GM21423 (cell line): ENCODE results near the gene VAV2.

ENCODE experiments used
- ATAC-seq: cut with Tn5 transposase; IDR thresholded peaks from one replicate; pipeline ENCODE4 v1.9.1; 2021; ENCODE audit warnings: mild to moderate bottlenecking, moderate library complexity; ENCODE audit not compliant: unreplicated experiment

The VAV2 gene

DNA sequence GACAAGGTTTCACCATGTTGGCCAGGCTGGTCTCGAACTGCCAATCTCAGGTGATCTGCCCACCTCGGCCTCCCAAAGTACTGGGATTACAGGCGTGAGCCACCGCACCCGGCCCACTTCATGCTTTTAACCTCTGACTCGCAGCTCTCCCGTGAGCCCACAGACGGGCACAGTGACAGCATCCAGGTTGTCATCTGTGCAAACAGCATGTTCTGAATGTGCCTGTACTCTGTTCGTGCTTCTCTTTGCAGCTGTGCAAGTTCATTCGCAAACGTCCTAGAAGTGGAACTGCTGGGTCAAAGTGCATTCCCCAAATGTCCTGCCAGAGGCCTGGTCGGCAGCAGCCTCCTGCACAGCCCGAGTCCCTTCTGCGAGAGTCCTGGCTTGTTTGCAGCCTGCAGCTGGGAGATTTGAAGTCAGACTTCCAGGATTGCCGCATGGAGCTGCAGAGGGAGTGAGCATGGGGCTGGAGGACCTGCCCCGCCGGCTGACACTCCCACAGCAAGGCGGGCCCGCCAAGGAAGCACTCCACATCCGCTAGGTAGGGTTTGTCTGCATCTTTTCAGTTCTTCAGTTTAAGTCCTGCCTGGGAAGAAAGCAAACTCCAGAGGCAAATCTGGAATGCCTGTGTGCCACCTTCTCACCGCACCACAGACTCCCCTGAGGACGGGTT lies 36.6 kb upstream of the VAV2 start:
- no peak for ATAC-seq

DNA sequence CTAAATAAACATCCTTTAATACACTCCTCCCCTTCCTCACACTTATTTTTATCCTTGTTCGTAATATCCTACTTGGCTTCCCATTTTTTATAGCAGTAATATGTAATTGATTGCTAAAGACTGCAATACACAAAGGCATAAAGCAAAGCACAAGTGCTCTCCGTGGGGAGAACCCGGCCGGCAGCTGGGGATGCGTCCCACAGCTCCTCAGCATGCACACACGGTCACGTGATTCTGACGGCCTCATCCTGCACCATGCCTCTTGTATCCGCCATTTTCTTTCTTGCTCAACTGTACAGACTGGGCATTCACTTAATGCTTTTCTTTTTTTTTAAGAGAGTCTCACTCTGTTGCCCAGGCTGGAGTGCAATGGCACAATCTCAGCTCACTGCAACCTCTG lies 36.0 kb upstream of the VAV2 start:
- ATAC-seq: no peak

DNA sequence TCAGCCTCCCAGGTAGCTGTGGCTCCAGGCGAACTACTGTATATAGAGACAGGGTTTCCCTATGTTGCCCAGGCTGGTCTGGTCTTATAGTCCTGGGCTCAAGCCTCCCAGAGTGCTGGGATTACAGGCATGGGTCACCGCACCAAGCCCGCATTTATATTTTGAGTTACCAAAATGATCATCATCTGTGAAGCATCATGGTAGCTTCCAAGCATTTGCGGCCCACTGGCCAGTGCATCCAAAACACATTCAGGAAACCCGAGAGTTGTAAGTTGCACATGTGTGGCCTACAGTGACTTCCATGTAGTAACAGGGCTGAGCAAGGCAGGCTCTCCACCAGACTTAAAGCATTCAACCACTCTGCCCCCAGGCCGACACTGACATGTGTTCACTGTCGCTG lies 35.4 kb upstream of the VAV2 start:
- ATAC-seq: no peak

DNA sequence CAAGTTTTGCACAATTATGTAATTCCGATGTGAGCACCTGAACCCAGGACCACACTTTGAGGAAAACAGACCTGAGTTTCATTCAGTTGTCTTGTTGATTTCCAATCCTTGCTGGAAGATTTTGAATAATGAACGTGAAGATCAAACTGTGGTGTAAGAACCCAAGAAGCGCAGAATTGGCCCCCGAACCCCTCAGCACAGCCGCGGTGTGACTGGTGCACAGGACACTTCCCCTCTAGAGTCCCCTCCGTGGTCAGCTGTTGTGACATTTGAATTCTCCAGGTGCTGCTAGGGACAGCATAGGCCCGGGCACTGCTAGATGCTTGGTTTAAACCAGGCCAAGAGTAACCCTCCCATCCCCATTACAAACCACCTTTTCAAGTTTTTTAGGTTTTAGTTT lies 34.9 kb upstream of the VAV2 start:
- no peak for ATAC-seq

DNA sequence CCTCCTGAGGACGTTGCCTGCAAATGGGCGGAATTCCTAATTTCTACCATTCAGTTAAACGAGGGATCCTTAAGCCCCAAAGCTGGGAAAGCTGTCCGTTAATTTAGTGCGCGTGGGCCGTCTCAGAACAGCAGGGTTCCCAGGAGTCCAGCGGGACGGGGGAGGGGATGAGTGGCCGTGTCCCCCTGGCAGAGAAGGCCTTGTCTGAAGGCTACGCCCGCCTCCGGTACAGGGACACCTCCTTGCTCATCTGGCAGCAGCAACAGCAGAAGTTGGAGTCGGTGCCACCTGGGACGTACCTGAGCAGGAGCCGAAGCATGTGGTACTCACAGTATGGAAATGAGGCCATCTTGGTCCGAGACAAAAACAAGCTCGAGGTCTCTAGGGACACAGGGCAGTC lies 34.5 kb upstream of the VAV2 start:
- ATAC-seq: no peak

DNA sequence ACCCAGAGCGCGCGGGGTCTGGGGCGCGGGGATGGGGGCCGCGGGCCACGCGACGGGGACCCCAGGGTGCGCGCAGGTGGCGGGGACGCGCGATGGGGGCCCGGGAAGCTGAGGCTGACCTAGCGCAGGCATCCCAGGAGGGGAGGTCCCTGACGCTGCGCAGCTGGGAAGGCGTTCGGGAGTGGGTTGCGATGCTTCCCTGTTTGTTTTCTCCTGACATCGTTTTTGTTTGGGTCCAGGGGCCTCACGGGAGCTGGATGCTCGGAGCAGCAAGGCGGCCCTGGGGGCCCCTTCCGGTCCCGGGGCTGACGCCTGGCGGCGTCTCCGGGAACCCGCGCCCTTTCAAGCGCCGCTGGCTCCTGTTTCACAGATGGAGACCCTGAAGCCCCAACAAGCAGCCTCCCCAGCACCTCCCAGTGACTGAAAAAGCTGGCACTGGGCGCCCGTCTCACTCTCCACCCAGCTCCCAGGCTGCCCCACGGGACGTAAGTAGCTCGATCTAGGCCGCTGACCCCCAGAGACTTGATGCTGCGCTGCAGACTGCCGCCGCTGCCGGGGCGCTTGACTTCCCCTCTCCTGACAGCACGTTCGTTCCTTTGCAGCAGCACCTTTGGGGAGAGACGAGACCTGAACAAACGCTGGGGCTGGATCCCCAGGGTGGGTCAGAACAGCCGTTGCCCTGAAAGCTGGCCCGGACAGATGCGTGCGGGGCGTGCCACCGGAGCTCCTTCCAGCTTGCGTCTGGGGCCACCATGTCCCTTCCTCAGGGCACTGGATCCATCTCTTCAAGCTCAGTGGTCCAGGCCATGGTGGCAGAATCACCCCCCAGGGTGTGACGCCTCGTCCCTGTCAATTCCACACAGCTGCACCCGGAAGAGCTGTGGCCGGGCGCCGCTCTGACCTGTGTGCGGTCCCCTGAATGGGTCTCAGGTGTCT lies 33.8 kb upstream of the VAV2 start:
- peak; percentile 22 for ATAC-seq

DNA sequence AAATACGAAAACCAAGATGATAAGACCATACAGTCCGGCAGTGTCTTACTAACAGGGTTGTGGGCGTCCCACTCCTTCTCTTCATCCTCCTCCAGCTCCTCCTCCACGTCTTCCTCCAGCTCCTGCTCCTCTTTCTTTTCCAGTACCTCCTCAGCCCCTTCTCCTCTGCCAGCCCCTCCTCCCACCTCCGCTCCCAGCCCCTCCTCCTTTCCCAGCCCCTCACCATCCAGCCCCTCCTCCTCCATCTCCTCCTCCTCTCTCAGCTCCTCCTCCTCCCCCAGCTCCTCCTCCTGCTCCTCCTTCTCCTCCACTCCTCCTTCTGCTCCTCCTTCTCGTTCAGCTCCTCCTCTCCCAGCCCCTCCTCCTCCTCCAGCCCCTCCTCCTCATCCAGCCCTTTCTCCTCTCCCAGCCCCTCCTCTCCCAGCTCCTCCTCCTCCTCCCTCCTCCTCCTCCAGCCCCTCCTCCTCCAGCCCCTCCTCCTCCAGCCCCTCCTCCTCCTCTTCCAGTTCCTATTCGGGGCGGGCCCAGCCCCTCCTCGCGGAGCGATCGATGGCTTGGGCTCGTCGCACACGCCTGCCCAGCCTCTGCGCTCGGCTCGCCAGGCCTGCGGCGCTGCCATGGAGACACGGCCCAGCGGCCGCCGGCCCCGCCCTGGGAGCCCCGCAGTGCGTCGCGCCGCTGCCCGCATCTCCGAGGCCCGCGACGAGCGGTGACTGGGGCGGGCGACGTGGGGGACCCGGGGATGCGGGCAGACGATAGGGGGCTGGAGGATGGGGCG lies 32.9 kb upstream of the VAV2 start, which contains the start of gene BRD3OS:
Gene BRD3OS (plus strand): TSS at position 654 of the 778 bp plus-strand sequence. CDS start 1,267 bp downstream, outside the sequence.
- ATAC-seq: peak; percentile 91

DNA sequence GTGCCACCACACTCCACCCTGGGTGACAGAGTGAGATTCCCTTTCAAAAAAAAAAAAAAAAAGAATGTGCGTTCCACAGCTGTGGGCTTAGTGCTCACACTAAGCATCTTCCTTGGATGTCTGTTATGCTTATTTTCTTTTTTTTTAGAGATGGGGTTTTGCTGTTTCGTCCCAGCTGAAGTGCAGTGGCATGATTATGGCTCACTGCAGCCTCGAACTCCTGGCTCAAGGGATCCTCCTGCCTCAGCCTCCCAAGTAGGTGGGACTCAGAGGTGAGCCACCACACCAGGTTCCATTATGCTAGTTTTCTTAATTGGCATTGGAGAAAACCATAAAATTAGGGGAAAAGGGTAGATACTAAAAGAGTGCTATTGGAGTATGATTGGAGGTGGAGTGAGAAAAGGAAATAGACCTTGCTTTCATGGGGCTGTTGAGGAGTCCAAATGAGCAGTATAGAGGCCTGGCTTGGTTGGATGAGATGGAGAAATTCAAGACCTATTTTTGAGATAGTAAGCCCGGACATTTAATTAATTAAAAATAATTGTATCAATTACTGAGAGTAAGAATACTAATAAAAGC lies 32.2 kb upstream of the VAV2 start:
- ATAC-seq: no peak

DNA sequence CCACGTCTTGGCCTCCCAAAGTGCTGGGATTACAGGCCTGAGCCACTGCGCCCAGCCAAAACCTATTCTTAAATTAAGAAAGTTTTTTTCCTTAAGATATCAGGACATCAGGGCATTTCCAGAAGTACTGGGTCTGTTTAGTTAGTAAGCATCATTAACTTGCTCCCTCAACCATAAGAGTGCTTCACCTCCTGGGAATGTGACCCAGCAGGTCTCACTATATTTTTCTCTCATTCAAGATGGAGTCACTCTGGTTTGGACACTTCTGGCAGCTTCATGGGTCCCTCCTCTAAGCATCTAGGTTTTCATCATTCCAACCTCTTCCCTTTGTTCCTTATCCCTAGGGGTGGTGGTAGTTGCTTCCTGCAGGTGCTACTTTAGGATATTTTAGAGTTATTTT lies 22.8 kb upstream of the VAV2 start:
- ATAC-seq: no peak

DNA sequence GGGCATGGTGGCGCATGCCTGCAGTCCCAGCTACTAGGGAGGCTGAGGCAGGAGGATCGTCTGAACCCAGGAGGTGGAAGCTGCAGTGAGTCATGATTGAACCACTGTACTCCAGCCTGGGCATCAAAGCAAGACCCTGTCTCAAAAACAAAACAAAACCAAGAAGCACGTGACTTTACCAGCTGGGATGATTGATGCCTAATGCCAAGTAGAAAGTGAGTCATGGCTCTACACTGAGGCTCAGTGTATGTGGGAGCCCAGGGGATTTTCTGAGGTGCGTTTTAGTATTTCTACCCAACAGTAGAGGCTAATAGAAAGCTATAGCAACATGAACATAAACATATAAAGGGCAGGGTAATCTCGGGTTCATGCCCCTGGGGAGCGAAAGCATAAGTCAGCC lies 19.3 kb upstream of the VAV2 start:
- ATAC-seq: no peak

DNA sequence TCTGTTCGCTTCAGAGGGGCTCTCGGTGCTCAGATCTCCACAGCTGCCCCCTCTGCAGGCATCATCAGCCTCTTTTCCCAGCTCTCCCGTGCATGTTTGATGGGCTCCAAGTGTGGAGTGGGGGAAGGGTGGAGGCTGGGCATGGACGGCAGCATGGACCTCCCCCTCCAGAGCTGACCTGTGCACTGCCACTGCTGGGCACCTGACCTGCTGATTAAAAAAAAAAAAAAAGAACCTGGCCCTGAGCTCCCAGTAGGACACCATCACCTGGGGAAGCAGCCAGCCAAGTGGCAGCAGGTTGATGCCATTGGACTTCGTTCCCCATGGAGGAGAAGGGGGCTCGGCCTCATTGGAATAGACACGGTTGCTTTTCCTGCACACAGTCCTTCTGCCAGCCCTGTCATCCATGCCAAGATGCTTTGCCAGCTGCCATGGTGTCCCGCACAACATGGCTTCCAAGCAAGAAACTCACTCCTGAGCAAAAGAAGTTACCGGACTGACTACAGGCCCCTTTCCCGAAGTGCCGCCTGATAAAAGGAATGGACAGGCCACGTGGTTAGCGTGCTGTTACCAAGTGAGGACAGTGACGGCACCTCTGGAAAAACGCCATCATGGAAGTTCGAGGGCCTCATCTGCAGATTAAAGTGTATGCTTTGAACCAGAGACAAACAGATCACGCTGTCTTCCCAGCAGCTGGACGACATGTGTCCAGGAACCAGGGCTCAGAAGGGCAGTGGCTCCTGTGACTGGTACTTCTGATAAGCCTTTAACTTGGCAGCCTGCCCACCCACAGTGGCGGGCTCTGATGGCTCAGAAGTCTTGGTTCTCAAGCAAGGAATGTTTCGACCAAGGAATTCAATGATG lies 18.4 kb upstream of the VAV2 start:
- no peak for ATAC-seq

DNA sequence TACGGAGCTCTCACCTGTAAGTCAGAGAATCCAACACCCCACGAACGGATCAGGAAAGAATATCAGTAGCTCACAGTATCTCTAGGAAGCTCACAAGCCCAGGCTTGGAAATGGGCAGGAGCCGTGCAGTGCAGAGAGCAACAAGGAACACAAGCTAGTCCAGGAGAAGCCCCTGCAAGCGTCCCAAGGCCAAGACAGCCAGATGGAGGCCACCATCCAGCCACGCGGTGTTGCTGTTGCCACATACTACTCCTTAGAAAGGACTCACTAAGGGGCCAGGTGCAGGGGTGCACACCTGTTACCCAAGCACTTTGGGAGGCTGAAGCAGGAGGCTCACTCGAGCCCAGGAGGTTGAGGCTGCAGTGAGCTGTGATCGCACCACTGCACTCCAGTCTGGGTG lies 15.4 kb upstream of the VAV2 start:
- no peak for ATAC-seq

DNA sequence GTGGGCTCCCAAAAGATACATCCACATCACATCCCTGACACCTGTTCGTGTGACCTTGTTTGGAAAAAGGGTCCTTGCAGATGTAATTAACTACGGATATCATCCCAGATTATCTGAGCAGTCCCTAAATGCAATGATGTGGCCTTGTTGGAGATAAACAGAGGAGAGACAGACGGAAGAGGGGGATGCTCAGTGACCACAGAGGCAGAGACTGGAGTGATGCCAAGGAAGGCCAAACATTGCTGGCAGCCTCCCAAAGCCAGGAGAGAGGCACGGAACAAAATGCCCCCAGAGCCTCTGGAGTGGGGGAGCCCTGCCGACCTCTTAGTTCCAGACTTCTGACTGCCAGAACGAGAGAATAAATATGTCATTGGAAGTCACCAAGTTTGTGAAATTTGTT lies 15.0 kb upstream of the VAV2 start:
- no peak for ATAC-seq

DNA sequence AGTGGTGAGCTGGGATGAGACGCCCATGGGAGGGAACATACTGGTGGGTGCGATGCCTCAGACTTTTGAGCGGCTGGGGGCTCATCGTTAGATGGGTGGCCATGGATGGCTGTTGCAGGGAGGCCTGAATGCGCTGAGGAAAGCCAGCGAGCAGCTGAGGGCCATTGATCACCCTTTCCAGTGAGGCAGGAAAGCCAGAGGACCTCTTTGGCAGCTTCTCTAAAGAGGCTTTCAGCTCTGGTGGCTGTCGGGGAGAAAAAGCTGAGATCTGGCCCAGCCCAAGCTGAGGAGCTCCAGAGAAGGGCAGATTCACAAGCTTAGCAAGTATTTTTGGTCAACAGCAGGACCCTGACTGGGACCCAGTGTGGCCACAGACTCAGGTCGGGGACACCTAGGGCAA lies 13.3 kb upstream of the VAV2 start:
- no peak for ATAC-seq

DNA sequence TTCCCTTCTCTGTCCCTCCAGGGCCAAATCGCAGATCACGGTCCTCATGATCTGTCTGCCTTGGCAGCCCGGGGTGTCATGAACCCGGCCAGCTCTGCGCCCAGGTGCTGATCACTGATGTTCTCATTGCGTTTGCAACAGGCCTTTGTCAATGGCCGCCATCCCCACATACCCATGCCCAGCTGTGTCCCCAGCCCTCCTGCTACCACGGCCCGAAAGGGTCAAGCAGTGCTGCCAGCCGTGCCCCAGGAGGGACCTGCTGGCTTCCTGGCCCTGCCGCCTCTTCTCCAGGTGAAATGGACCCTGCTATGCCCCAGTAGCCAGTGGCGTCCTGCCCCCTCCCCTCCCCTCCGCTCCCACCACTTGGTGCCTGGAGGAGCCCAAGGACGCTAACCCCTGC lies 12.8 kb upstream of the VAV2 start:
- ATAC-seq: no peak

DNA sequence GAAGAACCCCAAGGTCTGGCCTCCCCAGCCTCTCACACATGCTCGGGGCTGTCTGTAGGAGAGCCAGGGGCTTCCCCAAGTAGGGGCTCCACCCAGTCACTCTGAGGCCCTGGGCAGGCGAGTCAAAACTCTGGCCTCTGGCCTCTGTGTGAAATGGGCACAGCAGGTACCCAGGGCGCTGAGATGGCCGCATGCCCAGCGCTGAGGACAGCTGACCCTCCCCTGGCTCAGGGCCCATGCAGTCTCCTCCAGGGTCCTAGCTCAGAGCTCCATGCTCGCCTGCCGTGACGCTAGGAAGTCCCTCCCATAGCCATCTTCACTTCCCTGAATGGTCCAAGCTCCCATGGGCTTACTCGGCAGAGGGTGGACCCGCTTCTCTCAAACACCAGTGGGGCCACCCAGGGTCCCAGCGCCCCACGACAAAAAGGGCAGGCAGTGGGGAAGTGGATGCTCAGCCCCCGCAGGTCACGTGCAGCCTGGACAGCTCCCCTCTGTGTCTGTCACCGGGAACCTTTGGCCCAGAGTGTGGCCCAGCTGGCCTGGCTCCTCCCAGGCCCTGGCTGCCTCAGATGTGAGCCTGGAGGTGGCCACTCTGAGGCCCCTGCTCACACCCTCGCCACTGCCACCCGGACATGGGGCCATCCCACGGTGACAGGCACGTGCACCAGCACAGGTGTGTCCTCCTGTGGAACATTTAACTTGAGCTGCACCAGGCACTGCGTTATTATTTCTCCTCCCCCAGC lies 12.2 kb upstream of the VAV2 start:
- no peak for ATAC-seq

DNA sequence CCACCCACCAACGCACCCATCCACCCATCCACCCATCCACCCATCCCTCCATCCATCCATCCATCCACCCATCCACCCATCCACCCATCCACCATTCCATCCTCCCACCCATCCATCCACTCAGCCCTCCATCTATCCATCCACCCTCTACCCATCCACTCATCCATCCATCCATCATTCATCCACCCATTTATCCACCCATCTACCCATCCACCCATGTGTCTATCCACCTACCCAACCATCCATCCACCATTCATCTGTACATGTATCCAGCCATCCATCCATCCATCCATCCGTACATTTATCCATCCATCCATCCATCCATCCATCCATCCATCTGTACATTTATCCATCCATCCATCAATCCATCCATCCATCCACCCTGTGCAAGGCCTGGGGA lies 11.1 kb upstream of the VAV2 start:
- no peak for ATAC-seq

DNA sequence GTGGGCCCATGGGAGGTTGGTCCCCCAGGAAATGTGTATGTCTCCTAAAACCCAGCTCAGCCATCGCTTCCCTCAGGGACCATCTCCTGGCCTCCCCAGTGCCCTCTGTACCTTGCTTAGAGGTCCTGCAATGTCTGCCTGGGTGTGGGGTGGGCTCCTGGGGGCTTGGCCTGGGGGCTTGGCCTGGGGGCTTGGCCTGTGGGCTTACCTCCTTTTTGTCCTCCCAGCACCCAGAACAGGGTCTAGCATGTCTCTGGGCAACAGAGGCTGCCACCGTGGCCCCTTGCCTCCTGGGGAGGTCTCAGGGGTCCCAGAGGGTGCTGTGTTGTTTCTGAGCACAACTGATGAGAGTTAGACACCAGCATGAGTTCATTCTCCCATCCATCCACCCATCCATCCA lies 10.7 kb upstream of the VAV2 start:
- no peak for ATAC-seq

DNA sequence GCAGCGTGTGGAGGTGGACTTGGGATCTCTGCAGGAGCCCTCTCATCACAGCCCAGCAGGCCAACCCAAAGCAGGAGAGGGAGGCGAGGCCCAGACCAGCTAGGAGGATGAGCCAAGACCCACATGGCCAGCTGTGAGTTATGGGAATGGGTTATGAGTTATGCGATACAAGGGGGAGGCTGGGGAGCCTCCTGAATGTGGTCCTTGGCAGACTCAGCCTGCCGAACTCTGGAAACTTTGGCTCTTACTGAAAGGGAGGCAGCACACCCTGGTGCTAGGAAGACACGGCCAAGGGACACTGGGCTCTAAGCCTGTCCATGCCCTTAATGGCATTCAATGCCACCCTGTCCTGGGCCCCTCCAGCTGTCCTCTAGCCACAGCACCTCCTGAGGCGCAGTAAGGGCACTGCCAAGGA lies 7.7 kb upstream of the VAV2 start:
- ATAC-seq: no peak
